ENCODE results near the gene PROM2. TPM values are rescaled to one million over a fixed set of nuclear protein-coding genes. Genes with fewer than 3 reads are reported as not detected.

Gene PROM2
- total RNA-seq, 1 donor from 2014 or later, result 0.93 TPM

DNA sequence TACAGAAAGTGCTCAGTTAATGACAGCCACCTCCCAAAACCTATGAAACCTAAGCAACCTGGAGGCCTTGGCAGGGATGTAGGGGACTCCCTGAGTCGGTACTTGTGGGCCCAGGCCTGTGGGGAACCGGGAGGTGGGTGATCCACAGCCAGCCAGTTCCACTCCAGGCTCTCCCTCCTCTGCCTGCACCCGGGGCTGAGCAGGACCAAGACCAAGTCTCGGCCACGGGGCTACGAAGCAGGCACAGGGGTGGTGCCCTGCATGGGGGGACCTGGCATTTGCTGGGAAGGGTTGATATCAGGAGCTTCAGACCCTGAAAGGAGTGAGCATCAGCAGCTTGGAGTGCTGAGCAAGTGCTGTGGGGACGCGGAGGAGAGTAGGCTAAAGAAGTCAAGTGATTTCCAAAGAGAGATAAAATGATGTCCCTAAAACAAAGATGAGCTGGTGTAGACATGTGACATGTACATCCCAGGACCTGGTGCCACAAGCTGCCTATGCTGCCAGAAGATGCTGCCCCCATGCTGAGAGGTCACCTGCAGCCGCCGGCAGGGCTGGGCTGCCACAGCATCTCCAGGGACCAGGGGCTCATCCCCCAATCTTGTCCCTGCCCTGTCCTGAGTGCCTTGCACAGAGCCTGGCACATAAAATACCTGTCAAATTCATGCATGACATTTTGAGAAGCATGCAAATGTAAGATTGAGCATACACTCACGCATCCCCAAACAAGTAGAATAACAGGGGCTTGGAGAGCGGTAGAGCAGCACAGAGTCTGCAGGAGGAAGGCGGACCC lies 44.4 kb downstream of the PROM2 start:
- CTCF ChIA-PET, result no interaction called here
- intact Hi-C loops (cut with micrococcal nuclease), result no loop called here
- Mint-ChIP-seq H3K27me3 (no peaks in the 10 kb centered on the region), H3K27ac (no peak overlapping the region), H3K4me1 (no peaks in the 10 kb centered on the region), H3K9me3 (no peaks in the 10 kb centered on the region), H3K36me3 (ENCODE audit: low read depth) (no peaks in the 10 kb centered on the region), H3K4me3 (no peak overlapping the region)
- DNase-seq, result no peak
- no peak for ATAC-seq (ENCODE audit: low read depth)
- TF ChIP-seq, protein P1, sequence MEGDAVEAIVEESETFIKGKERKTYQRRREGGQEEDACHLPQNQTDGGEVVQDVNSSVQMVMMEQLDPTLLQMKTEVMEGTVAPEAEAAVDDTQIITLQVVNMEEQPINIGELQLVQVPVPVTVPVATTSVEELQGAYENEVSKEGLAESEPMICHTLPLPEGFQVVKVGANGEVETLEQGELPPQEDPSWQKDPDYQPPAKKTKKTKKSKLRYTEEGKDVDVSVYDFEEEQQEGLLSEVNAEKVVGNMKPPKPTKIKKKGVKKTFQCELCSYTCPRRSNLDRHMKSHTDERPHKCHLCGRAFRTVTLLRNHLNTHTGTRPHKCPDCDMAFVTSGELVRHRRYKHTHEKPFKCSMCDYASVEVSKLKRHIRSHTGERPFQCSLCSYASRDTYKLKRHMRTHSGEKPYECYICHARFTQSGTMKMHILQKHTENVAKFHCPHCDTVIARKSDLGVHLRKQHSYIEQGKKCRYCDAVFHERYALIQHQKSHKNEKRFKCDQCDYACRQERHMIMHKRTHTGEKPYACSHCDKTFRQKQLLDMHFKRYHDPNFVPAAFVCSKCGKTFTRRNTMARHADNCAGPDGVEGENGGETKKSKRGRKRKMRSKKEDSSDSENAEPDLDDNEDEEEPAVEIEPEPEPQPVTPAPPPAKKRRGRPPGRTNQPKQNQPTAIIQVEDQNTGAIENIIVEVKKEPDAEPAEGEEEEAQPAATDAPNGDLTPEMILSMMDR (IDR thresholded peaks at IDR 0.05), result no peak
- POLR2A ChIA-PET, result no interaction called here

DNA sequence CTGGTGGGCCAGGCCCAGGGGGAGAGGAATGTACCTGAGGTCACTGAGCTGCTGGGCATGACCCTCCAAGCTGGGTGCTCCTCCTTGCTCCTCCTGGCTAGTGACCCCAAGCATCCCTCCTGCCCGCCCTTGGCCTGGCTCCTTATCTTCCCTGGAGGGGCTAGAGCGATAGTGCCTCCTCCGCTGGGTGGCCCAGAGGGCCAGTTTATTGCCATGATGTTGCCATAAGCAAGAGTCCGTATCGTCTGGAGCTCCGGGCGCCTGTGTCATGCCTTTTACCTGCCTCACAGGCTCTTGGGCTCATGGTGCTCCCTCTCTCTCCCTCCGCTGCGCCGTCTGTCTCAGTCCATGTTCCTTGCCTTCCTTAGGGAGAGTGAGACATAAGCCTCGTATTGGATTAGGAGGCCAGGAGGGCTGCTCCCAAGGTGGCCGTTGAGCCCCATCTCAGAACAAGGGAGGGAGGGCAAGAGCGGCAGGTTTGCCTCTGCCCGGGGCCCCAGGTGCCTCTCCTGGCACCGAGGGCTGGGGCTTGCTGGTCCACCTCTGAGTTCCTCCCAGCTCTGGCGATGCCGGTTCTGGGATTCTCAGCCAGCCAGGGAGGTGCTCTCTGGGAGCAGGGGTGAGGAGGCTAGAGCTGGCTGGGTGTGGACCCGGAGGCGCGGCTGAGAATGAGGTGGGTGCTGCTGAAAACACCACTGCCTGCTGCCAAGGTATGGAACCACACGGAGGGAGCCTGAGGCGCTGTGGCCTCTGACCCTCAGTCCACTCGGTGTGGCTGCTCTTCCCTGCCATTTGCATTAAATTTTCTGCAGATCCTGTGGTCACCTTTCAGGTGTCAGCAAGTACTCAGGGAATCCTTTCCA lies 45.5 kb downstream of the PROM2 start:
- ChIA-PET POLR2A (no interaction called here), CTCF (no interaction called here)
- Mint-ChIP-seq H3K9me3 (no peaks in the 10 kb centered on the region), H3K27ac (no peak overlapping the region), H3K4me3 (no peak overlapping the region), H3K27me3 (no peaks in the 10 kb centered on the region), H3K36me3 (ENCODE audit: low read depth) (no peaks in the 10 kb centered on the region), H3K4me1 (no peaks in the 10 kb centered on the region)
- no peak for ATAC-seq (ENCODE audit: low read depth)
- DNase-seq, result no peak
- TF ChIP-seq, protein P1 (IDR thresholded peaks at IDR 0.05), result no peak
- intact Hi-C loops (cut with micrococcal nuclease), result no loop called here

DNA sequence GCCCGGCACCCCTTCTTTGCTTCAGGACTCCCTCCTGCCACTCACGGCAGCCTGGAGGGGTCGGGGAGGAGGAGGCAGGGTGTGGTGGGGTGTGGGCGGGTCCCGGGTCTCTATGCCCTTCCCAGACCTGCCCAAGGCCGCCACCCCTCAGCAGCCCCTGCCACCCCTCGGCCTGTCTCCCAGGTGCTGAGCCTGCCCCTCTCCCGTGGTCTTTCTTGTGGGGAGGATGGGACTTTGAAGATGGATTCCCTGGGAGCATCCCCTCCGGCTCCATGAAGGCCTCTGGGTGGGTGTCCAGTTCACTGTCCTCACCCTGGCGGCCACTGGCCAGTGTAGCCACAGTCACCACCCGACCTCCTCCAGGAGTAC lies 46.1 kb downstream of the PROM2 start:
- intact Hi-C loops (cut with micrococcal nuclease), result no loop called here
- ATAC-seq (ENCODE audit: low read depth) (no peak), DNase-seq (no peak)
- ChIA-PET CTCF (no interaction called here), POLR2A (no interaction called here)
- no peak overlapping the region for H3K4me3 Mint-ChIP-seq
- H3K9me3 Mint-ChIP-seq, result no peaks in the 10 kb centered on the region
- H3K36me3 Mint-ChIP-seq (ENCODE audit: low read depth), result no peaks in the 10 kb centered on the region
- no peaks in the 10 kb centered on the region for H3K27me3 Mint-ChIP-seq
- TF ChIP-seq, protein P1 (IDR thresholded peaks at IDR 0.05), result no peak
- H3K4me1 Mint-ChIP-seq, result no peaks in the 10 kb centered on the region
- H3K27ac Mint-ChIP-seq, result no peak overlapping the region

DNA sequence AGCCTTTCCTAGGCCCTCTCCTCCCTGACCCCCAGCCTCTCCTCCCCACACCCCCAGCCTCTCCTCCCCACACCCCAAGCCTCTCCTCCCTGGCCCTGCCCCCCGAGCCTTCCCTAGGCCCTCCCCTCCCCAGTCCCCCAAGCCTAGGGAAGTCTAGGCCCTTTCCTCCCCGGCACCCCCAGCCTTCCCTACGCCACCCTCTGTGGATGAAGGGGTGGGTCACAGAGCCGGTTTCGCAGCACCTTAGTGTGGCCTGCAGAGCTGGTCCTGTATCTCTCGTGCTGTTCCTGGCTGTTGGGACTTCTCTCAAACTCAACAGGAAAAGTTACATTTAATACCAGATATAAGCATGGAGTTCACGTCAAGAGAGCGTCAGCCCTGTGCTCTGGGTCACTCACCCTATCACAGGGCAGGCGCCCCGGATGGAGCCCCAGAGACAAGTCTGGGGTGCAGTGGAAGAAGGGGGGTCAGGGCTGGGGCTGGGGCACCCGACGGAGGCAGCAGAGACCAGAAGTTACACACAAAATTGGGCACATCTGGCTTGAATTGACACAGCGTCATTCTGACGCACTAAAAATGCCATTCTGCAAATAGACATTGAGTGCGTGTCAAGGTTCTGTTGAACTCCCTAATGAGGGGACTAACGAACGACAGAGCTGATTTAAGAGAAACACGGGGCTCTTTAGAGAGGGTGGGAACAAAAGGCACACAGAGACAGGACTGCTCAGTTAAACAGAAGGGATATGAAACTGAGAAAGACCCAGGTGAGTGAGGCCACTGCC lies 46.9 kb downstream of the PROM2 start:
- intact Hi-C loops (cut with micrococcal nuclease), result no loop called here
- Mint-ChIP-seq H3K27ac (no peak overlapping the region), H3K4me3 (no peak overlapping the region), H3K27me3 (no peaks in the 10 kb centered on the region), H3K9me3 (no peaks in the 10 kb centered on the region), H3K4me1 (no peaks in the 10 kb centered on the region), H3K36me3 (ENCODE audit: low read depth) (no peaks in the 10 kb centered on the region)
- ChIA-PET POLR2A (no interaction called here), CTCF (no interaction called here)
- TF ChIP-seq, protein P1 (IDR thresholded peaks at IDR 0.05), result no peak
- no peak for ATAC-seq (ENCODE audit: low read depth)
- no peak for DNase-seq
